ENCODE measurements around the gene PHOSPHO1. TPM values are rescaled to one million over a fixed set of nuclear protein-coding genes. Genes with fewer than 3 reads are reported as not detected.
A peak's percentile ranks its signal among the peaks of the same experiment; 100 is the strongest.
"Not testable (repeated sequence)": the region's sequence is repeated elsewhere in the genome, so short reads cannot be mapped to it uniquely, and the experiment has no call there.

The PHOSPHO1 gene, protein sequence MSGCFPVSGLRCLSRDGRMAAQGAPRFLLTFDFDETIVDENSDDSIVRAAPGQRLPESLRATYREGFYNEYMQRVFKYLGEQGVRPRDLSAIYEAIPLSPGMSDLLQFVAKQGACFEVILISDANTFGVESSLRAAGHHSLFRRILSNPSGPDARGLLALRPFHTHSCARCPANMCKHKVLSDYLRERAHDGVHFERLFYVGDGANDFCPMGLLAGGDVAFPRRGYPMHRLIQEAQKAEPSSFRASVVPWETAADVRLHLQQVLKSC
- 0.09 TPM in 1 of 2 replicates, not detected in the other for total RNA-seq

DNA sequence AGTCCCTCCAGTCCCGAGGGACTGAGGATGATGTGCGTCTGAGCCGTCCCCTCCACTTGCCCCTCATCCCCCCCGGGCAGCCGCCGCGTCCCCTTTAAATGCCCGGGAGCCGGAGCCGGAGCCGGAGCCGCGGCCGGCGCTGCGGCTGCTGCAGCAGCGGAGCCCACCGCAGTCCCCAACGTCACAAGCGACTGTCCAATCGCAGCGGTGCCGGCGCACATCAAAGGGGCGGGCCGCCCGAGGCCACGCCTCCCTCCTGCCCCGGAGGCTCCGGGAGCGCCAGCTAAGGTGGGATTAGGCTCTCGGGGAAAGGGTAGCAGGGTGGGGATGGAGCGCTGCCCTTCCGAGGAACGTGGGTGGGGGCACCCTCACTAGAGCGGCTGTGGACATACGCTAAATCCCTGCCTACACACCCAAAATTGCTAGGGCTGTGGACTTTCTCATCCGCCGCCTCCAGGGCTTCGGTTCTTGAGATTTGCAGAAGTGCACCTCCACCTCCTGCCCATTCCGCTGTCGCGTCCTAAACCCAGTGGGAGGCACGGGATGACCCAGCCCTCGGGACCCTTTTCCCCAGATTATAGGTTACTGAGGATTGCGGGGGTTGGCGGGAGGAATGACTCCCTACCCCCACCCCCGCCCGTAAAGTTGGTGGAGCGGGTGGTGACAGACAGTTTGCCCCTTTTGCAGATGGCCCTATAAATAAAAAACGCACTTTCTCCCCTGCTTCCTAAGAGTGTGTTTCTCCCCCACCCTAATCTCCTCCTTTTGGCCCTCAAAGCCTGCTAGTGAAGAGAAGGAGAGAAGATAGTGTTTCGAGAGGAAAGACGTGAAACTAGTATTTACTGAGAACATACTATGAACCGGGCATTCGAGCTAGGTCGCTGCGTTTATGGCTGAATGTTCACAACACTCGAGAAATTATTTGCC, at the start of gene PHOSPHO1:
Gene PHOSPHO1 (minus strand): TSS at position 152 of the 927 bp plus-strand sequence. CDS start 4,096 bp downstream, outside the sequence.
- peaks cover 29% of the 10 kb centered on the region for H3K27me3 Mint-ChIP-seq
- DNase-seq: peak; percentile 96
- H3K36me3 Mint-ChIP-seq (ENCODE audit: low read depth): peaks cover 3% of the 10 kb centered on the region
- H3K4me3 Mint-ChIP-seq: peak within 1 kb of the TSS; percentile 84
- H3K9me3 Mint-ChIP-seq: no peaks in the 10 kb centered on the region
- peaks cover 8% of the 10 kb centered on the region for H3K4me1 Mint-ChIP-seq
- no peak within 1 kb of the TSS for H3K27ac Mint-ChIP-seq
- intact Hi-C loops (cut with micrococcal nuclease): loop anchor here (2.0 kb wide), 2 partner anchors 20 to 30 kb away; partner anchors contain the start of genes ABI3 and GNGT2

DNA sequence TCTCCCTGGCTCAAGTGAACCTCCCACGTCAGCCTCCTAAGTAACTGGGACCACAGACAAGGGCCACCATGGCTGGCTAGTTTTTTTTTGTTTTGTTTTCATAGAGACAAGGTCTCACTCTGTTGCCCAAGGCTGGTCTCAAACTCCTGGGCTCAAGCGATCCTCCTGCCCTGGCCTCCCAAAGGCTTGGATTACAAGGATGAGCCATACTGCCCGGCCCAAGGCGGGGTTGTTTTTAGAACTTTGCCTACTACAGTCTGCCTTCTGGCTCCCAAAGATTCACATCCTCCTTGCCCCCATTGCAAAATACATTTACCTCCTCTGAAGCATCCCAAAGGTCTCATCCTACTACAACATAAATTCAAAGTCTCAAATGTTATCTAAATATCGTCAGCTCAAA, 49.5 kb upstream of the PHOSPHO1 start:
- Mint-ChIP-seq H3K27ac (no peak overlapping the region), H3K4me1 (no peaks in the 10 kb centered on the region), H3K27me3 (peaks cover 3% of the 10 kb centered on the region), H3K4me3 (no peak overlapping the region), H3K36me3 (ENCODE audit: low read depth) (no peaks in the 10 kb centered on the region), H3K9me3 (no peaks in the 10 kb centered on the region)
- intact Hi-C loops (cut with micrococcal nuclease): no loop called here
- no peak for DNase-seq

GRCh38 chr17:49279263-49280015, 48.9 kb upstream of the PHOSPHO1 start:
- intact Hi-C loops (cut with micrococcal nuclease); H3K4me1 Mint-ChIP-seq; H3K9me3 Mint-ChIP-seq; H3K4me3 Mint-ChIP-seq; DNase-seq; H3K36me3 Mint-ChIP-seq (ENCODE audit: low read depth); H3K27me3 Mint-ChIP-seq; H3K27ac Mint-ChIP-seq: not testable (repeated sequence)

DNA sequence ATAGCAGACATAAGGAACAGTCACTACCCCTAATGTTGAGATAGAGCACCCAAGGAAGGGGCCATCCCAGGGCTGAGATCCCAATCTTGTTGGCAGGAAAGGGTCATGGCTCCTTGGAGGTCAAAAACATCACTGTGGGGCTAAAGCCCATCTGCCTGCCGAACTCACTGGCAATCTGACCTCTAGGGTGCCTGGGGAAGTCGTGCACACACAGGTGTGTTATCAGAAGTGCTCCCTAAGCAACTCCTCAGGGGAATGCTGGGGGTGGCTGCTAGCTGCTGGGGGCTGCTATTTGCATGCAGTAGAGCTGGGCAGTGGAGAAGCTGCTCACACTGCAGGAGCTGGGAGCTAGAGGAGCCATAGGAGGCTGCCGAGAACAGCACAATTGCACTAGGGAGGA, 47.5 kb upstream of the PHOSPHO1 start:
- Mint-ChIP-seq H3K9me3 (no peaks in the 10 kb centered on the region), H3K27ac (no peak overlapping the region)

DNA sequence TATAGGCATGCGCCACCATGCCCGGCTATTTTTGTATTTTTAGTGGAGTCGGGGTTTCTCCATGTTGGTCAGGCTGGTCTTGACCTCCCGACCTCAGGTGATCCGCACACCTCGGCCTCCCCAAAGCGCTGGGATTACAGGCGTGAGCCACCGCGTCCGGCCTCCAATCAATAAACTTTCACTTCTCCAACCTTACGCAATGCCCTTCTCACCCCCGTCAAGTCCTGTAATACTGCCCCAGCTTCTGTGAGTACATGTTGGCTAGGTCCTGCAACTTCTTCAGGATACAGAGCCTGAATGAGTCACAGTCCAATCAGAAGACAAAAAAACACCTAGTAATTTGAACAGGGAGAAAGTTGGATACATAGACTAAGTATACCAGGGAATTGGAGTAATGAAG, 47.1 kb upstream of the PHOSPHO1 start:
- no peaks in the 10 kb centered on the region for H3K9me3 Mint-ChIP-seq
- no peak for DNase-seq
- no peaks in the 10 kb centered on the region for H3K36me3 Mint-ChIP-seq (ENCODE audit: low read depth)
- no peak overlapping the region for H3K4me3 Mint-ChIP-seq
- H3K27me3 Mint-ChIP-seq: peaks cover 3% of the 10 kb centered on the region
- H3K27ac Mint-ChIP-seq: no peak overlapping the region
- intact Hi-C loops (cut with micrococcal nuclease): no loop called here
- H3K4me1 Mint-ChIP-seq: no peaks in the 10 kb centered on the region

More for the DNA sequence above, 47.5 kb upstream of the PHOSPHO1 start:
- H3K4me1 Mint-ChIP-seq: no peaks in the 10 kb centered on the region
- no peak overlapping the region for H3K4me3 Mint-ChIP-seq
- H3K36me3 Mint-ChIP-seq (ENCODE audit: low read depth): no peaks in the 10 kb centered on the region
- no peak for DNase-seq
- intact Hi-C loops (cut with micrococcal nuclease): no loop called here
- H3K27me3 Mint-ChIP-seq: peaks cover 3% of the 10 kb centered on the region

DNA sequence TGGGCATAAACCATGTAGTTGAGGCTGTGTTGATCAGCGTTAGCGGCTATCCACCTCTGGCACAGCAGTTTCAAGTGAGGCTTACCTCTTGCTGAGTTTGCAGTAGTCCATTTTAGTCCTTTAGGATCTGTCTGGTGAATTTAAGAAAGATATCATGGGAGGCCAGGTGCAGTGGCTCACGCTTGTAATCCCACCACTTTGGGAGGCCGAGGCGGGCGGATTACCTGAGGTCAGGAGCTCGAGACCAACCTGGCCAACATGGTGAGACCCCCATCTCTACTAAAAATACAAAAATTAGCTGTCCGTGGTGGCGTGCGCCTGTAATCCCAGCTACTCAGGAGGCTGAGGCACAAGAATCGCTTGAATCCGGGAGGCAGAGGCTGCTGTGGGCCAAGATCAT, 45.4 kb upstream of the PHOSPHO1 start:
- H3K9me3 Mint-ChIP-seq; H3K27ac Mint-ChIP-seq; intact Hi-C loops (cut with micrococcal nuclease): not testable (repeated sequence)

GRCh38 chr17:49269356-49269755, 38.8 kb upstream of the PHOSPHO1 start:
- no peak overlapping the region for H3K27ac Mint-ChIP-seq
- no peaks in the 10 kb centered on the region for H3K36me3 Mint-ChIP-seq (ENCODE audit: low read depth)
- DNase-seq: no peak
- no peaks in the 10 kb centered on the region for H3K9me3 Mint-ChIP-seq
- no peaks in the 10 kb centered on the region for H3K27me3 Mint-ChIP-seq
- no peaks in the 10 kb centered on the region for H3K4me1 Mint-ChIP-seq
- intact Hi-C loops (cut with micrococcal nuclease): no loop called here
- H3K4me3 Mint-ChIP-seq: no peak overlapping the region

More for the DNA sequence above, 45.4 kb upstream of the PHOSPHO1 start:
- not testable (repeated sequence) for H3K4me3 Mint-ChIP-seq; H3K27me3 Mint-ChIP-seq; DNase-seq; H3K4me1 Mint-ChIP-seq; H3K36me3 Mint-ChIP-seq (ENCODE audit: low read depth)

DNA sequence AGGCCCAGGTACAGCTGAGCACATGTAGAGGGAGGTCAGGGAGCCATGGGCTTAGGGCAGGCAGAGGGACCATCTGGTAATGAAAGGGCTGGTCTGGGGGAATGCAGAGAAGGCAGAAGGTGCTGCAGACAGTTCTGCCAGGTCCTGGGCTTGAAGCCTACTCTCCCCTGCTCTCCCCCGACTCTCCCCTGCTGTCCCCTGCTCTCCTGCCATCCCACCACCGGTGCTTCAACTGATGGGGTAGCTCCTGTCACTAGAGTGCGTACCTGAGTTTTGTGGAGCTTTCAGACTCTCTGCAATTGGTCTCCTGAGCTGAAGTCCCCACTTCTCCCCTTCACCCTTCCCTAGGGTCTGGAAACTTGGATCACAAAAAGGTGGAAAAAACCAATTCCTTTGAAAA, 37.3 kb upstream of the PHOSPHO1 start:
- H3K4me1 Mint-ChIP-seq: no peaks in the 10 kb centered on the region
- DNase-seq: no peak
- intact Hi-C loops (cut with micrococcal nuclease): no loop called here
- H3K27ac Mint-ChIP-seq: no peak overlapping the region
- peaks cover 7% of the 10 kb centered on the region for H3K27me3 Mint-ChIP-seq
- no peak overlapping the region for H3K4me3 Mint-ChIP-seq
- no peaks in the 10 kb centered on the region for H3K36me3 Mint-ChIP-seq (ENCODE audit: low read depth)
- no peaks in the 10 kb centered on the region for H3K9me3 Mint-ChIP-seq

DNA sequence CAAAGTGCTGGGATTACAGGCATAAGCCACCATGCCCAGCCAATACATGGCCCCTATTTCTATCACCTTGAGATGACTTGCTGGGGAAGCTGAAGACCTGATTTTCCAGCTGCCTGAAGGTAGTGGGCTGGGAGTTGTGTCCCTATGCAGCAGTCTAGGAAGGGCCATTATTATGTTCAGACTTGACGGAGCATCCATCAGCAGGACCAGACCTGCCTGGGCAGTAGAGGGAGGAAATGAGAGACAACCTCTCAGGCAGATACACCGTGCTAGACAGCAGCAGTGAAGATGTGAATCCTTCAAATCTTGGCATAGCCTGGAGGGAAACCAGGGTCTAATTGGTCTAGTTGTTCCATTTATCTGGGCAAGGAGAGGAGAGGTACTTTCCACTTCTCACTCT, 35.6 kb upstream of the PHOSPHO1 start:
- Mint-ChIP-seq H3K36me3 (ENCODE audit: low read depth) (no peaks in the 10 kb centered on the region), H3K4me3 (no peak overlapping the region), H3K9me3 (no peaks in the 10 kb centered on the region), H3K4me1 (peaks cover under 1% of the 10 kb centered on the region), H3K27ac (no peak overlapping the region), H3K27me3 (peaks cover 11% of the 10 kb centered on the region)
- no peak for DNase-seq
- intact Hi-C loops (cut with micrococcal nuclease): no loop called here

DNA sequence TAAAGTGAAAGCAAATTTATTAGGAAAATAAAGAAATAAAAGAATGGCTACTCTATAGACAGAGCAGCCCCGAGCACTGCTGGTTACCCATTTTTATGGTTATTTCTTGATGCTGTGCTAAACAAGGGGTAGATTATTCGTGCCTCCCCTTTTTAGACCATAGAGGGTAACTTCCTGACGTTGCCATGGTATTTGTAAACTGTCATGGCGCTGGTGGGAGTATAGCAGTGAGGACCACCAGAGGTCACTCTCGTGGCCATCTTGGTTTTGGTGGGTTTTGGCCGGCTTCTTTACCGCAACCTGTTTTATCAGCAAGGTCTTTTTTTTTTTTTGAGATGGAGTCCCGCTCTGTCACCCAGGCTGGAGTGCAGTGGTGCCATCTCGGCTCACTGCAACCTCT, 31.0 kb upstream of the PHOSPHO1 start:
- peaks cover 13% of the 10 kb centered on the region for H3K4me1 Mint-ChIP-seq
- H3K27me3 Mint-ChIP-seq: peaks cover 18% of the 10 kb centered on the region
- not testable (repeated sequence) for DNase-seq; H3K27ac Mint-ChIP-seq; H3K9me3 Mint-ChIP-seq; H3K4me3 Mint-ChIP-seq; H3K36me3 Mint-ChIP-seq (ENCODE audit: low read depth)
- intact Hi-C loops (cut with micrococcal nuclease): loop anchor here (2.0 kb wide), 1 partner anchor 31 kb away; the partner anchor contains the start of gene PHOSPHO1

DNA sequence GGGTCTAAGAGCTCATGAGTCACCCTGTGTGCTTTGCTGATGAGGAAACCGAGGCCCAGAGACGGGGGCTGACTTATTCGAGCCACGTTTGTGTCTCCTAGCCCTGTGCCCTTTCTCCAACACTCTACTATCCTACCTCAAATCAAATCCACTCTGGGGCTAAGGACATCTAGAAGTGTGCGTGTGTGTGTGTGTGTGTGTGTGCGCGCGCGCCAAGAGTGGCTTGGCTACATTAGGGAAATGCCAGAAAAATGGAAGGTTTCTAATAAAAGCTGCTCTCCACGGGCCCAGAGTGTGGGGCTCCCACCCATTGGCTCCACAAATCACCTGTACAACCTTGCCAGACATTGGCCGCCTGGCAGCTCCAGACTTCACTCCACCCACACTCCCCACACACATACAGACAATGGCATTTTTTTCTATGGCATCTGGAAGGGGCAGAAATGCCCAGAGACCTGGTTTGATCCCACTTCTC, 30.3 kb upstream of the PHOSPHO1 start:
- peak overlapping the region; percentile 81 for H3K4me3 Mint-ChIP-seq
- H3K27ac Mint-ChIP-seq: peak overlapping the region; percentile 81
- peaks cover 13% of the 10 kb centered on the region for H3K4me1 Mint-ChIP-seq
- H3K9me3 Mint-ChIP-seq: no peaks in the 10 kb centered on the region
- H3K36me3 Mint-ChIP-seq (ENCODE audit: low read depth): no peaks in the 10 kb centered on the region
- DNase-seq: no peak
- peaks cover 18% of the 10 kb centered on the region for H3K27me3 Mint-ChIP-seq
- intact Hi-C loops (cut with micrococcal nuclease): loop anchor here (2.0 kb wide), 1 partner anchor 30 kb away; the partner anchor contains the start of gene PHOSPHO1

DNA sequence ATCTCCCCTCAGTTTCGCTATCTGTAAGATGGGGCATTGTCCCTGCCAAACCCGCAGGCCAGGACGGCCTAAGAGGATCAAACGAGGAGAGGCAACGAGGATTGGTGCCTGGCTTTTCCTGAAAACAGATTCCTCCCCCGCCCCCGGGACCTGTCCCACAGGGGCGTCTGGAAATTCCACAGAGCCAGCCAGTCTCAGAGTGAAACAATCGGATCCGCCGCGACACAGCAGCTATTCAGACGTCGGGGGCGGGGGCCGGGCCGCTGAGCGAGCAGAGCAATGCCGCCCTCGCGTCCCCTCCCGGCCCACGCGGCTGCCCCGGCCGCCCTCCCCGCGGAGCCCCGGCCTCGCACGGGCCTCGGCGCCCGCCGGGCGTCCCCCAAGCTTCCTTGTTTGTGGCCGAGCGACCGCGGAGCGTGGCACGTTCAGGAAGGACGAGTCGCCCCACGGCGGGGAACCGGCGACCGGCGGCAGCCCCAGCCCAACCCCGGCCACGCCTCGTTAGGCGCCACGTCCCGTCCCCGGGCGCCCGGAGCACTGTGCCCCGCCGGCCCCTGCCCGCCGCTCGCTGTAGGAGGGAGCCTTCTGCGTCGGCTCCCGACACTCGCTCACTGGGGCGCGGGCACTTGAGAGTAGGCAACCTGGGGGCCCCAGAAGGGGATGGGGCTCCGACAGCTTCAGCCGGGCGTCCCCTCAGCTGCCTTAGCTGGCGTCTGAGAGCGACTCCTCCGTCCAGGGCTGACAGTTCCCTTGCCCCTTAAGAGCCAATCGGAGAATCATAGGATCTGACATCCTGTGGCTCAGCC, 29.6 kb upstream of the PHOSPHO1 start:
- peak; percentile 81 for DNase-seq
- intact Hi-C loops (cut with micrococcal nuclease): loop anchor here (2.0 kb wide), 1 partner anchor 29 kb away; the partner anchor contains the start of gene PHOSPHO1
- peak overlapping the region; percentile 81 for H3K27ac Mint-ChIP-seq
- H3K9me3 Mint-ChIP-seq: no peaks in the 10 kb centered on the region
- peaks cover 18% of the 10 kb centered on the region for H3K27me3 Mint-ChIP-seq
- no peaks in the 10 kb centered on the region for H3K36me3 Mint-ChIP-seq (ENCODE audit: low read depth)
- H3K4me1 Mint-ChIP-seq: peaks cover 13% of the 10 kb centered on the region
- H3K4me3 Mint-ChIP-seq: peak overlapping the region; percentile 84

GRCh38 chr17:49259663-49260010, 29.1 kb upstream of the PHOSPHO1 start:
- Mint-ChIP-seq H3K4me1 (peaks cover 13% of the 10 kb centered on the region), H3K9me3 (no peaks in the 10 kb centered on the region), H3K27ac (peak overlapping the region; percentile 75), H3K27me3 (peaks cover 18% of the 10 kb centered on the region), H3K36me3 (ENCODE audit: low read depth) (no peaks in the 10 kb centered on the region), H3K4me3 (peak overlapping the region; percentile 84)
- DNase-seq: no peak
- intact Hi-C loops (cut with micrococcal nuclease): loop anchor here (2.0 kb wide), 1 partner anchor 29 kb away; the partner anchor contains the start of gene PHOSPHO1
